GM12878 (cell line): Measurements from ENCODE around the gene SARDH. TPM values are rescaled to one million over a fixed set of nuclear protein-coding genes. Genes with fewer than 3 reads are reported as not detected.

Experiments used
- ATAC-seq: fragments of 200-7000 bp; cut with Tn5 transposase; 3 replicates; pipeline ENCODE4 v1.9.1; 2020; ENCODE audit warnings: mild to moderate bottlenecking, moderate library complexity
- BruUV-seq: library from RNA; stranded (reverse); fragments of 400-500 nt; replicated peaks from 2 replicates; lab custom pipeline; 2021; lab: Mats Ljungman, UMichigan
- CTCF ChIA-PET: fragments of 300-600 bp; sonication (Branson Sonifier 250); formaldehyde crosslinking; extraction: SDS; loops from one replicate; lab custom pipeline; 2021; ENCODE audit warnings: inconsistent platforms; lab: Yijun Ruan, JAX
- POLR2A ChIA-PET: fragments of 350-600 bp; formaldehyde crosslinking; extraction: SDS; loops from one replicate; lab custom pipeline; 2021; ENCODE audit warnings: inconsistent platforms; lab: Charles Lee
- RAD21 ChIA-PET: fragments of 300-600 bp; sonication (Branson Sonifier 250); formaldehyde crosslinking; loops from one replicate; lab custom pipeline; 2023; ENCODE audit warnings: antibody characterized with exemption; ENCODE audit not compliant: unreplicated experiment; lab: Charles Lee
- SMC1A ChIA-PET: fragments of 300-600 bp; sonication (Branson Sonifier 250); formaldehyde crosslinking; loops from one replicate; lab custom pipeline; 2023; ENCODE audit not compliant: unreplicated experiment, uncharacterized antibody; lab: Charles Lee
- DNase-seq: peaks from one replicate; pipeline ENCODE4 v3.0.0-alpha.2; 2011; ENCODE audit warnings: low read depth, low spot score
- FAIRE-seq: peaks from 3 replicates; lab custom pipeline; 2011; peaks lifted over from hg19 to GRCh38; lab: Jason Lieb, UNC
- H2AFZ ChIP-seq: 2 replicates; pipeline ENCODE4 v1.6.0; 2011; ENCODE audit warnings: low read depth, low read length, control low read depth; ENCODE audit not compliant: control insufficient read depth
- H3K27ac ChIP-seq: 2 replicates; pipeline ENCODE4 v1.5.1; 2011; ENCODE audit warnings: control low read depth; ENCODE audit not compliant: control insufficient read depth, insufficient read depth
- H3K27me3 ChIP-seq, 2 experiments: replicated peaks in 1 of 2; 2 replicates each; pipeline versions ENCODE4 v1.6.0 to v1.6.1; 2011; ENCODE audit warnings: low read length in 1 of 2; ENCODE audit not compliant: control insufficient read depth in 2 of 2, insufficient read depth in 2 of 2
- H3K36me3 ChIP-seq, 2 experiments: 2 replicates each; pipeline ENCODE4 v1.5.1; 2011; ENCODE audit warnings: low read length in 1 of 2; ENCODE audit not compliant: control insufficient read depth in 2 of 2, insufficient read depth in 2 of 2
- H3K4me1 ChIP-seq: 2 replicates; pipeline ENCODE4 v1.6.1; 2011; ENCODE audit warnings: mild to moderate bottlenecking, low read length, moderate library complexity, mixed read lengths; ENCODE audit not compliant: control insufficient read depth, insufficient read depth
- H3K4me2 ChIP-seq: 2 replicates; pipeline ENCODE4 v1.6.0; 2011; ENCODE audit warnings: control low read depth; ENCODE audit not compliant: control insufficient read depth, insufficient read depth
- H3K4me3 ChIP-seq: fragments of 200-600 bp; sonication (generic); 2 replicates; pipeline ENCODE4 v1.5.1; 2016
- H3K79me2 ChIP-seq: 2 replicates; pipeline ENCODE4 v1.6.0; 2011; ENCODE audit warnings: low read length; ENCODE audit not compliant: control insufficient read depth, insufficient read depth
- H3K9ac ChIP-seq: 2 replicates; pipeline ENCODE4 v1.8.0; 2011; ENCODE audit warnings: low read length, control low read depth, mixed read lengths; ENCODE audit not compliant: control insufficient read depth, insufficient read depth
- H3K9me3 ChIP-seq: replicated peaks from 3 replicates; pipeline ENCODE4 v1.5.1; 2011; ENCODE audit warnings: mild to moderate bottlenecking, low read length; ENCODE audit not compliant: control insufficient read depth, insufficient read depth
- H4K20me1 ChIP-seq: 2 replicates; pipeline ENCODE4 v1.6.0; 2011; ENCODE audit not compliant: control insufficient read depth, insufficient read depth
- CBX3 ChIP-seq: fragments of 200-600 bp; sonication (generic); IDR thresholded peaks from 2 replicates; pipeline ENCODE4 v1.6.1; 2016; ENCODE audit warnings: low read depth, borderline replicate concordance
- ETV6 ChIP-seq, 2 experiments: fragments of 450-650 bp in 1 of 2; IDR thresholded peaks in 1 of 2; conservative IDR thresholded peaks in 1 of 2; 2 replicates each; pipeline ENCODE4 v1.6.1; 2014; ENCODE audit warnings: antibody characterized with exemption in 1 of 2, borderline replicate concordance in 1 of 2, low read depth in 1 of 2, mild to moderate bottlenecking in 1 of 2, moderate library complexity in 1 of 2
- IKZF2 ChIP-seq, 2 experiments: fragments of 450-650 bp; IDR thresholded peaks; 2 replicates each; pipeline ENCODE4 v1.6.1; 2017; ENCODE audit warnings: mild to moderate bottlenecking in 2 of 2, moderate library complexity in 2 of 2
- MAX ChIP-seq: IDR thresholded peaks from 2 replicates; pipeline ENCODE4 v1.6.1; 2012; ENCODE audit warnings: low read depth, low read length, improper control_type of control experiment
- MTA3 ChIP-seq: IDR thresholded peaks from 2 replicates; pipeline ENCODE4 v1.6.1; 2012; ENCODE audit warnings: low read length, inconsistent platforms, borderline replicate concordance
- NFYB ChIP-seq: IDR thresholded peaks from 2 replicates; pipeline ENCODE4 v1.6.1; 2011; ENCODE audit warnings: low read depth, mild to moderate bottlenecking, low read length, improper control_type of control experiment, moderate library complexity; ENCODE audit not compliant: insufficient read depth
- SMC3 ChIP-seq: IDR thresholded peaks from 2 replicates; pipeline ENCODE4 v1.6.1; 2011; ENCODE audit warnings: low read length, improper control_type of control experiment, borderline replicate concordance
- ZNF207 ChIP-seq: fragments of 450-650 bp; IDR thresholded peaks from 2 replicates; pipeline ENCODE4 v1.6.1; 2014; ENCODE audit warnings: antibody characterized with exemption, mild to moderate bottlenecking, borderline replicate concordance
- ZNF24 ChIP-seq: fragments of 450-650 bp; IDR thresholded peaks from 2 replicates; pipeline ENCODE4 v1.6.1; 2017; ENCODE audit warnings: antibody characterized with exemption, mild to moderate bottlenecking
- WGBS: methylation state at CpG from one replicate; pipeline ENCODE4 v1.1.6; 2016; ENCODE audit warnings: low lambda C conversion rate; ENCODE audit not compliant: insufficient replicate concordance, insufficient coverage; ENCODE audit errors: missing lambda C conversion rate; 5-methylcytosine and 5-hydroxymethylcytosine counted together
- in situ Hi-C: fragments of 300-500 bp; cut with MboI; formaldehyde crosslinking; loops from 9 replicates; pipeline ENCODE4 v1.14.3; 2018; ENCODE audit warnings: mixed read lengths
- intact Hi-C: fragments of 100-400 bp; cut with micrococcal nuclease; formaldehyde crosslinking; loops from one replicate; pipeline ENCODE4 v1.14.2; 2022; ENCODE audit not compliant: unreplicated experiment
- polyA plus RNA-seq, 11 experiments: library from polyadenylated mRNA; depleted of rRNA in 4 of 11; unstranded in 6 of 11; stranded (reverse) in 5 of 11; fragments of >200 nt; fragmentation: Nextera tagmentation in 4 of 11; fragmentation: Illumina TruSeq in 1 of 11; extraction: Ambion mirVana in 4 of 11; extraction: Trizol in 1 of 11; gene quantifications; 1 replicate in 1 of 11; 2 replicates in 10 of 11; pipeline versions ENCODE4 v1.2.1 to v1.2.3, GENCODE V29; 2011 to 2016; ENCODE audit warnings: inconsistent platforms in 2 of 11, missing spikeins in 2 of 11, low read depth in 1 of 11
- total RNA-seq, 4 experiments: library from RNA; depleted of rRNA in 3 of 4; stranded (reverse); fragments of >200 nt in 3 of 4; fragmentation: Illumina TruSeq in 1 of 4; extraction: Trizol in 1 of 4; gene quantifications; 2 replicates each; pipeline versions ENCODE4 v1.2.1 to v1.2.3, GENCODE V29; 2013 to 2021

Gene SARDH
- total and polyA plus RNA-seq, 10 of the 15 experiments (the other 5 are each of a cell fraction or from before 2014, with no cell fraction given): 0.03 to 0.15 (median 0.10) TPM; not detected in 6

GRCh38 chr9:133647148-133647547 is 91.0 kb downstream of the SARDH start:
- TF ChIP-seq SMC3 (no peak), MAX (no peak), ZNF24 (no peak), ETV6 (conservative IDR thresholded peaks at IDR 0.05 in 1 of 2, IDR thresholded peaks at IDR 0.05 in 1 of 2; ENCODE audit: borderline replicate concordance in 1 of 2, low read depth in 1 of 2) (no peak), MTA3 (no peak), CBX3 (no peak), ZNF207 (no peak), NFYB (no peak), IKZF2 (IDR thresholded peaks at IDR 0.05) (no peak)
- FAIRE-seq (no peak), ATAC-seq (no peak), DNase-seq (no peak)
- CTCF ChIA-PET: no interaction called here
- no peak overlapping the region for H3K9ac ChIP-seq
- SMC1A ChIA-PET: no interaction called here
- no TSS peak for BruUV-seq
- H3K4me2 ChIP-seq: no peak overlapping the region
- intact Hi-C loops: no loop called here
- RAD21 ChIA-PET: no interaction called here
- no peak overlapping the region for H3K4me3 ChIP-seq
- in situ Hi-C loops: no loop called here
- H3K9me3 ChIP-seq: no peaks in the 10 kb centered on the region
- no peak overlapping the region for H3K27ac ChIP-seq
- H4K20me1 ChIP-seq: no peaks in the 10 kb centered on the region
- peaks cover 0 to 3% of the 10 kb centered on the region in 2 experiments; a peak in 2 of 4 replicates for H3K27me3 ChIP-seq
- no peak overlapping the region for H2AFZ ChIP-seq
- H3K4me1 ChIP-seq: no peaks in the 10 kb centered on the region
- POLR2A ChIA-PET: no interaction called here
- H3K79me2 ChIP-seq: no peaks in the 10 kb centered on the region
- 39% methylated on average over 7 of the region's 7 CpGs for WGBS
- no peaks in the 10 kb centered on the region for H3K36me3 ChIP-seq
